Measurements from ENCODE around the gene SMAD2. TPM values are rescaled to one million over a fixed set of nuclear protein-coding genes. Genes with fewer than 3 reads are reported as not detected.

Gene SMAD2
- total and polyA plus RNA-seq, 2 of the 8 experiments (the other 6 are each of a cell fraction or from before 2014, with no cell fraction given) = 28.4 to 124 TPM

GRCh38 chr18:47788621-47789020 is 141.8 kb downstream of the SMAD2 start:
- H3K9ac ChIP-seq (replicated peaks in 1 of 4; ENCODE audit: extremely low read depth in 1 of 4, low read depth in 3 of 4, low read length in 3 of 4) = no peak overlapping the region
- H4K20me1 ChIP-seq (replicated peaks in 1 of 2; ENCODE audit: control insufficient read depth in 1 of 2, insufficient read depth in 2 of 2, low read length in 2 of 2) = no peaks in the 10 kb centered on the region
- H2BK5ac ChIP-seq (ENCODE audit: low read depth, low read length) = no peak overlapping the region
- no peaks in the 10 kb centered on the region for H3K4me1 ChIP-seq (replicated peaks in 1 of 4; ENCODE audit: control insufficient read depth in 3 of 4, insufficient read depth in 4 of 4, low read length in 3 of 4)
- FAIRE-seq (no peak), DNase-seq (ENCODE audit: low read depth in 1 of 2, low spot score in 2 of 2) (no peak)
- no peak overlapping the region for H2BK12ac ChIP-seq (ENCODE audit: low read depth, low read length)
- no peak overlapping the region for H2BK15ac ChIP-seq (ENCODE audit: low read length)
- H3K4me2 ChIP-seq (ENCODE audit: insufficient read depth in 1 of 2, low read depth in 2 of 2, low read length in 2 of 2) = no peak overlapping the region
- H3K23ac ChIP-seq (ENCODE audit: insufficient read length) = no peak overlapping the region
- no peak overlapping the region for H2AFZ ChIP-seq (ENCODE audit: low read length)
- H3K27me3 ChIP-seq (replicated peaks in 1 of 4; ENCODE audit: control insufficient read depth in 3 of 4, extremely low read depth in 1 of 4, insufficient read depth in 3 of 4, low read length in 3 of 4) = no peaks in the 10 kb centered on the region
- H3K56ac ChIP-seq (replicated peaks; ENCODE audit: insufficient read length, low read depth, low read length) = no peak overlapping the region
- no peak overlapping the region for H4K5ac ChIP-seq (ENCODE audit: insufficient read length, low read depth, low read length)
- no peaks in the 10 kb centered on the region for H3K23me2 ChIP-seq (ENCODE audit: low read depth, low read length)
- no peak for TF ChIP-seq SP4 (IDR thresholded peaks at IDR 0.05; ENCODE audit: low read length)
- TF ChIP-seq USF2 (IDR thresholded peaks at IDR 0.05; ENCODE audit: low read length) = no peak
- TF ChIP-seq GTF2F1 (IDR thresholded peaks at IDR 0.05; ENCODE audit: borderline replicate concordance, low read depth, low read length) = no peak
- no peak for TF ChIP-seq YY1 (IDR thresholded peaks at IDR 0.05; ENCODE audit: low read depth, low read length)
- TF ChIP-seq RNF2 (IDR thresholded peaks at IDR 0.05; ENCODE audit: borderline replicate concordance, low read depth, low read length, missing control alignments, poor library complexity, severe bottlenecking) = no peak
- no peak for TF ChIP-seq SP2 (IDR thresholded peaks at IDR 0.05; ENCODE audit: low read length)
- TF ChIP-seq MAX (IDR thresholded peaks at IDR 0.05) = no peak
- TF ChIP-seq CBX5 (IDR thresholded peaks at IDR 0.05; ENCODE audit: low read depth, low read length) = no peak
- no peak for TF ChIP-seq CHD2 (IDR thresholded peaks at IDR 0.05; ENCODE audit: low read length)
- TF ChIP-seq HDAC6 (IDR thresholded peaks at IDR 0.05; ENCODE audit: low read depth, low read length) = no peak
- TF ChIP-seq SIRT6 (IDR thresholded peaks at IDR 0.05; ENCODE audit: low read length) = no peak
- no peak for TF ChIP-seq BACH1 (IDR thresholded peaks at IDR 0.05; ENCODE audit: low read length)
- H3K36me3 ChIP-seq (ENCODE audit: control insufficient read depth in 2 of 4, insufficient read depth in 4 of 4, low read length in 3 of 4) = no peaks in the 10 kb centered on the region
- H3K79me1 ChIP-seq (ENCODE audit: low read depth, low read length) = no peaks in the 10 kb centered on the region
- H3K27ac ChIP-seq (ENCODE audit: low read depth, low read length) = no peak overlapping the region
- 84% methylated on average over 3 of the region's 3 CpGs; no CpG with 5 or more reads in 1 of the 2 experiments for WGBS, 2 experiments (ENCODE audit: extremely low coverage in 1 of 2, insufficient coverage in 1 of 2, insufficient read length in 1 of 2, insufficient replicate concordance in 2 of 2, low coverage in 1 of 2, low lambda C conversion rate in 2 of 2, missing lambda C conversion rate in 1 of 2)
- H3K18ac ChIP-seq (ENCODE audit: extremely low read depth, low read length) = no peak overlapping the region
- no peak overlapping the region for H3K14ac ChIP-seq (ENCODE audit: insufficient read length)
- no peak overlapping the region for H4K91ac ChIP-seq (replicated peaks; ENCODE audit: insufficient read length, low read length)
- no peak overlapping the region for H2AK5ac ChIP-seq (ENCODE audit: low read depth, low read length)
- peaks cover 7 to 17% of the 10 kb centered on the region in 2 experiments; a peak in 2 of 4 replicates for H3K9me3 ChIP-seq (ENCODE audit: insufficient read depth in 2 of 2, low read depth in 1 of 2, low read length in 1 of 2)
- POLR2A ChIA-PET (ENCODE audit: partially characterized antibody) = no interaction called here
- no peaks in the 10 kb centered on the region for H3K79me2 ChIP-seq (ENCODE audit: control insufficient read depth in 1 of 2, insufficient read depth in 2 of 2, low read length in 2 of 2)
- no peak overlapping the region for H3K4me3 ChIP-seq (ENCODE audit: extremely low read depth in 1 of 4, insufficient read depth in 2 of 4, low read depth in 3 of 4, low read length in 4 of 4)
- H2BK120ac ChIP-seq (replicated peaks; ENCODE audit: low read depth, low read length) = no peak overlapping the region
- no peak overlapping the region for H2BK20ac ChIP-seq (ENCODE audit: low read length)
- H3K4ac ChIP-seq (replicated peaks; ENCODE audit: insufficient read length, low read depth, low read length) = no peak overlapping the region
- CTCF ChIA-PET (ENCODE audit: partially characterized antibody) = interaction anchor here (0.5 to 2.1 kb wide), 2 partner anchors 12 to 557 kb away, joined by 3 to 7 read pairs; no protein-coding TSS in a partner anchor
- H4K8ac ChIP-seq (ENCODE audit: extremely low read depth, insufficient read depth, low read length) = no peak overlapping the region
